Tongue (tissue), 2 donors: Measurements from ENCODE around the gene DAB2IP. TPM values are rescaled to one million over a fixed set of nuclear protein-coding genes. Genes with fewer than 3 reads are reported as not detected.
"Not testable (repeated sequence)": the region's sequence is repeated elsewhere in the genome, so short reads cannot be mapped to it uniquely, and the experiment has no call there.

ENCODE experiments used
- DNase-seq: peaks from one replicate; pipeline ENCODE4 v3.0.0-alpha.2; 2015
- total RNA-seq: library from RNA; depleted of rRNA; stranded (reverse); fragments of >200 nt; gene quantifications from one replicate; pipeline ENCODE4 v1.2.3, GENCODE V29; 2014

Gene DAB2IP
- total RNA-seq, 1 donor from 2014 or later, result 41.9 TPM

- DNase-seq, result no peak
Observed at GRCh38 chr9:121776739-121777637, 125.6 kb downstream of the DAB2IP start.

GRCh38 chr9:121778252-121779225 is 127.1 kb downstream of the DAB2IP start:
- no peak for DNase-seq

- DNase-seq, result peak; percentile 46
Observed at GRCh38 chr9:121779381-121780117, 128.1 kb downstream of the DAB2IP start.

GRCh38 chr9:121780177-121781040 is 129.0 kb downstream of the DAB2IP start:
- DNase-seq, result no peak

- no peak for DNase-seq
Observed at GRCh38 chr9:121781145-121781548, 129.7 kb downstream of the DAB2IP start.

- no peak for DNase-seq
Observed at GRCh38 chr9:121781701-121782464, 130.4 kb downstream of the DAB2IP start.

- DNase-seq, result no peak
Observed at GRCh38 chr9:121782514-121783110, 131.2 kb downstream of the DAB2IP start.

- no peak for DNase-seq
Observed at GRCh38 chr9:121783111-121783510, 131.7 kb downstream of the DAB2IP start.

GRCh38 chr9:121783521-121784507 is 132.4 kb downstream of the DAB2IP start:
- DNase-seq, result peak; percentile 85

- DNase-seq, result no peak
Observed at GRCh38 chr9:121784731-121785411, 133.4 kb downstream of the DAB2IP start.

- DNase-seq, result no peak
Observed at GRCh38 chr9:121785673-121786542, 134.5 kb downstream of the DAB2IP start.

GRCh38 chr9:121786543-121786948 is 135.1 kb downstream of the DAB2IP start:
- no peak for DNase-seq

GRCh38 chr9:121786998-121787422 is 135.6 kb downstream of the DAB2IP start:
- DNase-seq, result no peak

- no peak for DNase-seq
Observed at GRCh38 chr9:121788686-121789366, 137.4 kb downstream of the DAB2IP start.

GRCh38 chr9:121790841-121791240 is 139.4 kb downstream of the DAB2IP start:
- no peak for DNase-seq

GRCh38 chr9:121792476-121792875 is 141.0 kb downstream of the DAB2IP start:
- DNase-seq, result not testable (repeated sequence)
